H9 (cell line): ENCODE measurements around the gene TEKT3. TPM values are rescaled to one million over a fixed set of nuclear protein-coding genes. Genes with fewer than 3 reads are reported as not detected.

ENCODE experiments used
- DNase-seq: peaks from one replicate; pipeline ENCODE4 v3.0.0-alpha.2; 2017
- H2AFZ ChIP-seq: one replicate; pipeline ENCODE4 v1.6.1; 2013; ENCODE audit warnings: mild to moderate bottlenecking, low read length, control low read depth, moderate library complexity
- H2AK5ac ChIP-seq: 2 replicates; pipeline ENCODE4 v1.6.1; 2013; ENCODE audit warnings: low read length, control low read depth, mixed read lengths; ENCODE audit not compliant: insufficient read length
- H2BK120ac ChIP-seq: one replicate; pipeline ENCODE4 v1.6.1; 2013; ENCODE audit warnings: low read depth, mild to moderate bottlenecking, low read length, control low read depth, inconsistent platforms; ENCODE audit not compliant: poor library complexity, severe bottlenecking
- H2BK12ac ChIP-seq: 2 replicates; pipeline ENCODE4 v1.6.1; 2013; ENCODE audit warnings: low read length, control low read depth, mixed read lengths, low read depth; ENCODE audit not compliant: insufficient read length
- H2BK15ac ChIP-seq: 2 replicates; pipeline ENCODE4 v1.6.1; 2013; ENCODE audit warnings: low read depth, low read length, control low read depth
- H2BK20ac ChIP-seq: one replicate; pipeline ENCODE4 v1.6.1; 2013; ENCODE audit warnings: low read depth, mild to moderate bottlenecking, low read length, control low read depth, inconsistent platforms; ENCODE audit not compliant: poor library complexity, severe bottlenecking
- H2BK5ac ChIP-seq: 2 replicates; pipeline ENCODE4 v1.6.1; 2013; ENCODE audit warnings: low read length, control low read depth, mixed read lengths; ENCODE audit not compliant: insufficient read length
- H3K14ac ChIP-seq: 2 replicates; pipeline ENCODE4 v1.6.1; 2013; ENCODE audit warnings: low read length, control low read depth; ENCODE audit not compliant: insufficient read depth
- H3K18ac ChIP-seq: 2 replicates; pipeline ENCODE4 v1.6.1; 2013; ENCODE audit warnings: low read depth, mild to moderate bottlenecking, mixed read lengths, low read length, control low read depth; ENCODE audit not compliant: insufficient read length
- H3K23ac ChIP-seq: 2 replicates; pipeline ENCODE4 v1.6.1; 2013; ENCODE audit warnings: low read length, control low read depth, mixed read lengths, low read depth; ENCODE audit not compliant: insufficient read length
- H3K23me2 ChIP-seq: 2 replicates; pipeline ENCODE4 v1.6.1; 2013; ENCODE audit warnings: low read depth, mild to moderate bottlenecking, mixed read lengths, low read length, control low read depth; ENCODE audit not compliant: insufficient read length, poor library complexity, severe bottlenecking
- H3K27ac ChIP-seq: 2 replicates; pipeline ENCODE4 v1.5.1; 2013; ENCODE audit warnings: low read length, control low read depth, mixed read lengths, low read depth; ENCODE audit not compliant: insufficient read length
- H3K27me3 ChIP-seq: 2 replicates; pipeline ENCODE4 v1.6.1; 2013; ENCODE audit warnings: low read length, control low read depth, inconsistent platforms; ENCODE audit not compliant: insufficient read depth
- H3K4ac ChIP-seq: 2 replicates; pipeline ENCODE4 v1.6.1; 2013; ENCODE audit warnings: low read depth, mild to moderate bottlenecking, control low read depth, inconsistent platforms, low read length, moderate library complexity
- H3K4me1 ChIP-seq: 2 replicates; pipeline ENCODE4 v1.6.1; 2013; ENCODE audit warnings: low read length, control low read depth, inconsistent platforms; ENCODE audit not compliant: insufficient read depth
- H3K4me2 ChIP-seq: 2 replicates; pipeline ENCODE4 v1.6.1; 2013; ENCODE audit warnings: low read length, control low read depth, mixed read lengths; ENCODE audit not compliant: insufficient read length, insufficient read depth
- H3K56ac ChIP-seq: 2 replicates; pipeline ENCODE4 v1.6.1; 2013; ENCODE audit warnings: low read depth, mild to moderate bottlenecking, mixed read lengths, low read length, control low read depth; ENCODE audit not compliant: insufficient read length
- H3K79me1 ChIP-seq: 2 replicates; pipeline ENCODE4 v1.6.1; 2013; ENCODE audit warnings: low read depth, mild to moderate bottlenecking, moderate library complexity, low read length, control low read depth, inconsistent platforms; ENCODE audit not compliant: insufficient read depth, poor library complexity, severe bottlenecking
- H3K79me2 ChIP-seq: 2 replicates; pipeline ENCODE4 v1.6.1; 2013; ENCODE audit warnings: low read length, control low read depth, inconsistent platforms; ENCODE audit not compliant: insufficient read depth
- H3K9ac ChIP-seq: 2 replicates; pipeline ENCODE4 v1.6.1; 2013; ENCODE audit warnings: low read length, control low read depth, mixed read lengths; ENCODE audit not compliant: insufficient read length; ENCODE audit errors: extremely low read depth
- H3K9me3 ChIP-seq: one replicate; pipeline ENCODE4 v1.6.1; 2013; ENCODE audit warnings: low read depth, low read length, inconsistent platforms; ENCODE audit not compliant: control insufficient read depth
- H3T11ph ChIP-seq: one replicate; pipeline ENCODE4 v1.6.1; 2013; ENCODE audit warnings: mild to moderate bottlenecking, low read length, control low read depth, inconsistent platforms
- H4K20me1 ChIP-seq: one replicate; pipeline ENCODE4 v1.6.1; 2013; ENCODE audit not compliant: control insufficient read depth, insufficient read length, insufficient read depth
- H4K5ac ChIP-seq: 2 replicates; pipeline ENCODE4 v1.6.1; 2013; ENCODE audit warnings: low read depth, mild to moderate bottlenecking, mixed read lengths, low read length, control low read depth; ENCODE audit not compliant: insufficient read length
- H4K8ac ChIP-seq: replicated peaks from 2 replicates; pipeline ENCODE4 v1.6.1; 2013; ENCODE audit warnings: low read length, control low read depth, mixed read lengths, low read depth; ENCODE audit not compliant: insufficient read length
- H4K91ac ChIP-seq: 2 replicates; pipeline ENCODE4 v1.6.1; 2013; ENCODE audit warnings: low read depth, mild to moderate bottlenecking, moderate library complexity, mixed read lengths, low read length, control low read depth; ENCODE audit not compliant: insufficient read length
- H3K27ac Mint-ChIP-seq, 3 experiments: 2 replicates in 2 of 3; 3 replicates in 1 of 3; pipeline ENCODE4 v1.8.0; 2020 to 2021; ENCODE audit warnings: mixed read lengths in 3 of 3, mild to moderate bottlenecking in 1 of 3, moderate library complexity in 1 of 3
- H3K27me3 Mint-ChIP-seq: 2 replicates; pipeline ENCODE4 v1.8.0; 2021; ENCODE audit warnings: low read depth, mild to moderate bottlenecking, moderate library complexity, mixed read lengths
- H3K36me3 Mint-ChIP-seq, 3 experiments: 2 replicates in 2 of 3; 3 replicates in 1 of 3; pipeline ENCODE4 v1.8.0; 2020 to 2021; ENCODE audit warnings: low read depth in 3 of 3, mixed read lengths in 3 of 3; ENCODE audit not compliant: insufficient read depth in 1 of 3
- H3K4me1 Mint-ChIP-seq, 2 experiments: 2 replicates each; pipeline ENCODE4 v1.8.0; 2020; ENCODE audit warnings: mixed read lengths in 2 of 2
- H3K4me3 Mint-ChIP-seq, 2 experiments: 2 replicates in 1 of 2; 3 replicates in 1 of 2; pipeline ENCODE4 v1.8.0; 2020 to 2021; ENCODE audit warnings: mild to moderate bottlenecking in 2 of 2, mixed read lengths in 2 of 2, moderate library complexity in 1 of 2
- H3K9me3 Mint-ChIP-seq, 2 experiments: 2 replicates in 1 of 2; 3 replicates in 1 of 2; pipeline ENCODE4 v1.8.0; 2020; ENCODE audit warnings: mild to moderate bottlenecking in 2 of 2, mixed read lengths in 2 of 2, moderate library complexity in 1 of 2
- WGBS: extraction: QIAGEN DNeasy Blood & Tissue Kit; methylation state at CpG from one replicate; pipeline ENCODE4 v1.1.7; 2013; ENCODE audit warnings: missing lambda C conversion rate, low lambda C conversion rate, mixed read lengths; ENCODE audit not compliant: insufficient read length; ENCODE audit errors: extremely low coverage; 5-methylcytosine and 5-hydroxymethylcytosine counted together
- total RNA-seq: library from RNA; stranded (reverse); gene quantifications from 2 replicates; pipeline ENCODE4 v1.2.1, GENCODE V29; 2021
- TF ChIP-seq, protein P1 (sequence below): fragments of 200-600 bp; sonication (generic); conservative IDR thresholded peaks from 3 replicates; pipeline ENCODE4 v1.8.0; 2021; ENCODE audit warnings: antibody characterized with exemption, mild to moderate bottlenecking

Gene TEKT3
- total RNA-seq, 1 experiment from 2014 or later = 0.42 TPM

DNA sequence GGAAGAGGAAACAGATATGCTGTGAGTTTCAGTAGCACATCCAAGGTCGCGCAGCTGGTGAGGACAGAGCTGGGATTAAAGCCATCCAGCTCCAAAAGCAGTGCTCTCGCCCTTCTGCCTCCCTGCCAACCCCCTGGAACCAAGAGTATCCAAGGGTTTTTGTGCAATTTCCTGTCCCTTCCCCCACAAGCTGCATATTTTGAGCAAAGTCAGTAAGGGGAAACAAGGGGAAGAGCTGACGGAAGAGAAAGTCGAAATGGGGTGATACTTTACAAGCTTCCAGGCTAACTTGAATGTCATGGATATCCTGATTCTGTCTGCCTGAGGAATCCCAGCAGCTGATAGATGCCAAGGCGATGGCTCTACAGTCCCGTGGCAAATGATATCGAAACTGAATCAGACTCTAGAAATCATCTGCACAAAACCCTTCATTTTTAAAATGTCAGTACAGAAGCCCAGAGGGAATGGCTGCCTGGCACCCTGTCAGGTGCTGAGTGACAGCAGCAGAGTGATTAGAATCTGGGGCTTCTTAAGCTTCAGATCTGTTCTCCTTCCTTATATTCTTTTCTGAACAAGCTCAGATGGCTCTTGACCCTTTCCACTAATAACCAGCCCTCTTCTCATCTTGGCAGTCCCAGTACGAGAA, 42.9 kb upstream of the TEKT3 start:
- Histone ChIP-seq H3K79me1 (no peaks in the 10 kb centered on the region), H3K14ac (no peak overlapping the region), H3K18ac (no peak overlapping the region), H3K23ac (no peak overlapping the region), H3K56ac (no peak overlapping the region), H2AK5ac (no peak overlapping the region), H4K91ac (no peak overlapping the region), H2AFZ (no peak overlapping the region), H2BK5ac (no peak overlapping the region), H2BK15ac (no peak overlapping the region), H3K4me2 (no peak overlapping the region), H3K27me3 (no peaks in the 10 kb centered on the region), H2BK20ac (no peak overlapping the region), H3K79me2 (no peaks in the 10 kb centered on the region), H3K27ac (no peak overlapping the region), H3T11ph (no peak overlapping the region), H4K20me1 (no peaks in the 10 kb centered on the region), H2BK12ac (no peak overlapping the region), H3K9ac (no peak overlapping the region), H3K23me2 (no peaks in the 10 kb centered on the region), H3K4ac (no peak overlapping the region), H4K8ac (no peak overlapping the region), H4K5ac (no peak overlapping the region), H3K9me3 (no peaks in the 10 kb centered on the region), H2BK120ac (no peak overlapping the region), H3K4me1 (peaks cover 3% of the 10 kb centered on the region; the same call in 1 of the 2 replicates)
- no peak overlapping the region for H3K4me3 Mint-ChIP-seq
- H3K27me3 Mint-ChIP-seq = peaks cover 6% of the 10 kb centered on the region
- no CpG with 5 or more reads among the region's 9 CpGs for WGBS
- H3K36me3 Mint-ChIP-seq = no peaks in the 10 kb centered on the region
- TF ChIP-seq, protein P1, sequence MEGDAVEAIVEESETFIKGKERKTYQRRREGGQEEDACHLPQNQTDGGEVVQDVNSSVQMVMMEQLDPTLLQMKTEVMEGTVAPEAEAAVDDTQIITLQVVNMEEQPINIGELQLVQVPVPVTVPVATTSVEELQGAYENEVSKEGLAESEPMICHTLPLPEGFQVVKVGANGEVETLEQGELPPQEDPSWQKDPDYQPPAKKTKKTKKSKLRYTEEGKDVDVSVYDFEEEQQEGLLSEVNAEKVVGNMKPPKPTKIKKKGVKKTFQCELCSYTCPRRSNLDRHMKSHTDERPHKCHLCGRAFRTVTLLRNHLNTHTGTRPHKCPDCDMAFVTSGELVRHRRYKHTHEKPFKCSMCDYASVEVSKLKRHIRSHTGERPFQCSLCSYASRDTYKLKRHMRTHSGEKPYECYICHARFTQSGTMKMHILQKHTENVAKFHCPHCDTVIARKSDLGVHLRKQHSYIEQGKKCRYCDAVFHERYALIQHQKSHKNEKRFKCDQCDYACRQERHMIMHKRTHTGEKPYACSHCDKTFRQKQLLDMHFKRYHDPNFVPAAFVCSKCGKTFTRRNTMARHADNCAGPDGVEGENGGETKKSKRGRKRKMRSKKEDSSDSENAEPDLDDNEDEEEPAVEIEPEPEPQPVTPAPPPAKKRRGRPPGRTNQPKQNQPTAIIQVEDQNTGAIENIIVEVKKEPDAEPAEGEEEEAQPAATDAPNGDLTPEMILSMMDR = no peak
- H3K9me3 Mint-ChIP-seq = no peaks in the 10 kb centered on the region; a peak in 1 of 5 replicates
- DNase-seq = no peak
- peak overlapping the region in 1 of 3 experiments; percentile 89; a peak in 1 of 7 replicates for H3K27ac Mint-ChIP-seq
- peaks cover 9% of the 10 kb centered on the region in 2 experiments for H3K4me1 Mint-ChIP-seq
